ENCODE results near the gene ZNF282.

DNA sequence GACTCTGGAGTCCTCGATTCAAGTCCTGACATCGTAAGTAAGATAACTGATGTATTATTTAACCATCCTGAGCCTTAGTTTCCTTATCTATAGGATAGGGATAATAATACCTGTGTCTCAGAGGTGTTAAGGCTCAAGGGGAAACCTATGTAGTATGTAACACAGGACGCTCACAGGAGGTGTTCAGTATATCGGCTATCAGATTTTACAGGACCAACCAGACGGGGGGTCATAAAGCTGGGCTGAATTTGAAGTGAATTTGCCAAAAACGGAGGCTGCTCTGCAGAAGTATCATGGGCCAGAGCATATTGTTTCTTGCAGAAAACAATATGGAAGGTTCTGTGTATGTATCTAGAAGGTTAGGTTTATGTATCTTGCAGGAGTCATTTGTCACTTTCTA, 11.1 kb upstream of the ZNF282 start:
- TF ChIP-seq GATA1 (IDR thresholded peaks at IDR 0.05; ENCODE audit: low read depth, low read length) (no peak), POLR2A (IDR thresholded peaks at IDR 0.05; ENCODE audit: low read length) (no peak)
